Epidermal melanocyte (primary cell): ENCODE data around the gene CDK5R2.

ENCODE experiments used
- DNase-seq: peaks from one replicate; pipeline ENCODE4 v3.0.0; 2011; ENCODE audit warnings: low spot score; ENCODE audit not compliant: insufficient read length

Gene CDK5R2

GRCh38 chr2:219001577-219002394 is 42.3 kb downstream of the CDK5R2 start:
- DNase-seq, result no peak

- no peak for DNase-seq
Measured at GRCh38 chr2:219002395-219003266, 43.2 kb downstream of the CDK5R2 start.

GRCh38 chr2:219003267-219003634 is 43.8 kb downstream of the CDK5R2 start:
- no peak for DNase-seq

- DNase-seq, result no peak
Measured at GRCh38 chr2:219003979-219004378, 44.5 kb downstream of the CDK5R2 start.

GRCh38 chr2:219009294-219009693 is 49.8 kb downstream of the CDK5R2 start:
- no peak for DNase-seq

- no peak for DNase-seq
Measured at GRCh38 chr2:219010162-219010756, 50.8 kb downstream of the CDK5R2 start.

GRCh38 chr2:219010873-219011272 is 51.4 kb downstream of the CDK5R2 start:
- no peak for DNase-seq
